ENCODE measurements around the gene TBC1D1. TPM values are rescaled to one million over a fixed set of nuclear protein-coding genes. Genes with fewer than 3 reads are reported as not detected.

The TBC1D1 gene
- total and polyA plus RNA-seq, 2 of the 8 experiments (the other 6 are each of a cell fraction or from before 2014, with no cell fraction given): 96.9 to 162 TPM

DNA sequence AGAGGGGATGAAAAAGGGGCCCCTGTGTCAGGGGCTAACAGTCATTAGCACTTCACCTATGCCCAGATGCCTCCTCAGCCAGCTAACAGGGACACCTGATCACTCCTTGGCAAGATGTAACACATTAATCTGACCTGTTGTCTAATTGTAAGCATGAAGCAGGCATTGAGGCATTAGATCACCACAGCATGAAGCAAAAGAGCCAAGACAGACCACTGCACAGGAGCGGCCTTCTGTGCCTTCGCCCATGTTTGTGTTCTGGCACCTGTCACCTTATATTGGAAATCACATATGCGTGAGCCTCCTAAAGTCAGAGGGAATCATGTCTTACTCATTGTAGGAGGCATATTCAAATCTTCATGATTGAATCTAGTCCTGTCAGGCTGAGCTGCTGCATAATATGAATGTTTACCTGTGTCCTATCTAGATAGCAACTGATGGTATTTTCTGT, 117.7 kb downstream of the TBC1D1 start:
- Histone ChIP-seq H2AFZ (ENCODE audit: low read length) (no peak overlapping the region), H3K4me1 (replicated peaks in 1 of 4; ENCODE audit: control insufficient read depth in 3 of 4, insufficient read depth in 4 of 4, low read length in 3 of 4) (peaks cover 0 to 17% (median 8%) of the 10 kb centered on the region in 4 experiments; a peak in 5 of 7 replicates), H2BK20ac (ENCODE audit: low read length) (no peak overlapping the region), H3K4me3 (ENCODE audit: extremely low read depth in 1 of 4, insufficient read depth in 2 of 4, low read depth in 3 of 4, low read length in 4 of 4) (no peak overlapping the region), H2AK5ac (ENCODE audit: low read depth, low read length) (no peak overlapping the region), H3K79me1 (ENCODE audit: low read depth, low read length) (peaks cover 13% of the 10 kb centered on the region), H3K9ac (replicated peaks in 1 of 4; ENCODE audit: extremely low read depth in 1 of 4, low read depth in 3 of 4, low read length in 3 of 4) (no peak overlapping the region), H2BK5ac (ENCODE audit: low read depth, low read length) (no peak overlapping the region), H2BK120ac (replicated peaks; ENCODE audit: low read depth, low read length) (no peak overlapping the region), H4K91ac (replicated peaks; ENCODE audit: insufficient read length, low read length) (no peak overlapping the region), H3K79me2 (ENCODE audit: control insufficient read depth in 1 of 2, insufficient read depth in 2 of 2, low read length in 2 of 2) (peaks cover 3 to 56% of the 10 kb centered on the region in 2 experiments), H4K20me1 (replicated peaks in 1 of 2; ENCODE audit: control insufficient read depth in 1 of 2, insufficient read depth in 2 of 2, low read length in 2 of 2) (no peaks in the 10 kb centered on the region), H4K5ac (ENCODE audit: insufficient read length, low read depth, low read length) (no peak overlapping the region), H2BK15ac (ENCODE audit: low read length) (no peak overlapping the region), H3K23ac (ENCODE audit: insufficient read length) (no peak overlapping the region), H3K9me3 (ENCODE audit: insufficient read depth in 2 of 2, low read depth in 1 of 2, low read length in 1 of 2) (no peaks in the 10 kb centered on the region), H3K36me3 (ENCODE audit: control insufficient read depth in 2 of 4, insufficient read depth in 4 of 4, low read length in 3 of 4) (no peaks in the 10 kb centered on the region), H4K8ac (ENCODE audit: extremely low read depth, insufficient read depth, low read length) (no peak overlapping the region), H3K14ac (ENCODE audit: insufficient read length) (no peak overlapping the region), H3K27me3 (replicated peaks in 1 of 4; ENCODE audit: control insufficient read depth in 3 of 4, extremely low read depth in 1 of 4, insufficient read depth in 3 of 4, low read length in 3 of 4) (no peaks in the 10 kb centered on the region), H3K4ac (replicated peaks; ENCODE audit: insufficient read length, low read depth, low read length) (no peak overlapping the region), H2BK12ac (ENCODE audit: low read depth, low read length) (no peak overlapping the region), H3K23me2 (ENCODE audit: low read depth, low read length) (no peaks in the 10 kb centered on the region), H3K56ac (replicated peaks; ENCODE audit: insufficient read length, low read depth, low read length) (no peak overlapping the region), H3K4me2 (ENCODE audit: insufficient read depth in 1 of 2, low read depth in 2 of 2, low read length in 2 of 2) (no peak overlapping the region), H3K18ac (ENCODE audit: extremely low read depth, low read length) (no peak overlapping the region), H3K27ac (ENCODE audit: low read depth, low read length) (no peak overlapping the region)
- FAIRE-seq (no peak), DNase-seq (ENCODE audit: low read depth in 1 of 2, low spot score in 2 of 2) (no peak)
- ChIA-PET POLR2A (ENCODE audit: partially characterized antibody) (interaction anchor here (1.0 to 1.2 kb wide), 2 partner anchors 9 to 38 kb away, joined by 3 read pairs; no protein-coding TSS in a partner anchor), CTCF (ENCODE audit: partially characterized antibody) (no interaction called here)
- WGBS, 2 experiments (ENCODE audit: extremely low coverage in 1 of 2, insufficient coverage in 1 of 2, insufficient read length in 1 of 2, insufficient replicate concordance in 2 of 2, low coverage in 1 of 2, low lambda C conversion rate in 2 of 2, missing lambda C conversion rate in 1 of 2): 90% methylated on average over 3 of the region's 3 CpGs; no CpG with 5 or more reads in 1 of the 2 experiments
- TF ChIP-seq CBX8 (IDR thresholded peaks at IDR 0.05; ENCODE audit: borderline replicate concordance, low read depth, low read length): no peak
- TF ChIP-seq CBX5 (IDR thresholded peaks at IDR 0.05; ENCODE audit: low read depth, low read length): no peak
- no peak for TF ChIP-seq SRF (IDR thresholded peaks at IDR 0.05; ENCODE audit: low read depth, low read length)
- TF ChIP-seq HDAC2 (IDR thresholded peaks at IDR 0.05; ENCODE audit: borderline replicate concordance in 1 of 2, low read depth in 2 of 2, low read length in 2 of 2): no peak
- no peak for TF ChIP-seq KDM5A (IDR thresholded peaks at IDR 0.05; ENCODE audit: low read length)
- TF ChIP-seq EZH2 (IDR thresholded peaks at IDR 0.05; ENCODE audit: low read depth, low read length, severe bottlenecking): no peak
- TF ChIP-seq POLR2A (IDR thresholded peaks at IDR 0.05; ENCODE audit: control extremely low read depth in 1 of 2, low read depth in 2 of 2, low read length in 2 of 2): no peak
- TF ChIP-seq RFX5 (IDR thresholded peaks at IDR 0.05; ENCODE audit: borderline replicate concordance, low read depth, low read length): no peak
- no peak for TF ChIP-seq FOSL1 (IDR thresholded peaks at IDR 0.05; ENCODE audit: insufficient read depth, low read depth, low read length)
- TF ChIP-seq, protein P1, sequence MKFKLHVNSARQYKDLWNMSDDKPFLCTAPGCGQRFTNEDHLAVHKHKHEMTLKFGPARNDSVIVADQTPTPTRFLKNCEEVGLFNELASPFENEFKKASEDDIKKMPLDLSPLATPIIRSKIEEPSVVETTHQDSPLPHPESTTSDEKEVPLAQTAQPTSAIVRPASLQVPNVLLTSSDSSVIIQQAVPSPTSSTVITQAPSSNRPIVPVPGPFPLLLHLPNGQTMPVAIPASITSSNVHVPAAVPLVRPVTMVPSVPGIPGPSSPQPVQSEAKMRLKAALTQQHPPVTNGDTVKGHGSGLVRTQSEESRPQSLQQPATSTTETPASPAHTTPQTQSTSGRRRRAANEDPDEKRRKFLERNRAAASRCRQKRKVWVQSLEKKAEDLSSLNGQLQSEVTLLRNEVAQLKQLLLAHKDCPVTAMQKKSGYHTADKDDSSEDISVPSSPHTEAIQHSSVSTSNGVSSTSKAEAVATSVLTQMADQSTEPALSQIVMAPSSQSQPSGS (IDR thresholded peaks at IDR 0.05; ENCODE audit: low read length): no peak
- TF ChIP-seq TAF7 (optimal IDR thresholded peaks at IDR 0.05; ENCODE audit: borderline replicate concordance, low read depth, low read length): no peak
- TF ChIP-seq, protein P2, sequence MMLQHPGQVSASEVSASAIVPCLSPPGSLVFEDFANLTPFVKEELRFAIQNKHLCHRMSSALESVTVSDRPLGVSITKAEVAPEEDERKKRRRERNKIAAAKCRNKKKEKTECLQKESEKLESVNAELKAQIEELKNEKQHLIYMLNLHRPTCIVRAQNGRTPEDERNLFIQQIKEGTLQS (IDR thresholded peaks at IDR 0.05; ENCODE audit: insufficient read depth, low read depth, low read length): no peak
